Lower leg skin (tissue), 3 donors: ENCODE results near the gene LOXL3.

ENCODE experiments used
- POLR2A ChIP-seq, 2 donors: fragments of 450-650 bp; IDR thresholded peaks; one replicate each; pipeline ENCODE4 v1.6.1; 2016 to 2017; ENCODE audit warnings: antibody characterized with exemption in 2 of 2, mild to moderate bottlenecking in 1 of 2, moderate library complexity in 1 of 2
- TF ChIP-seq, protein P1 (sequence below), 3 donors: fragments of 450-650 bp; IDR thresholded peaks; one replicate each; pipeline ENCODE4 v1.5.1; 2016; ENCODE audit warnings: antibody characterized with exemption in 3 of 3, mild to moderate bottlenecking in 3 of 3, moderate library complexity in 2 of 3

DNA sequence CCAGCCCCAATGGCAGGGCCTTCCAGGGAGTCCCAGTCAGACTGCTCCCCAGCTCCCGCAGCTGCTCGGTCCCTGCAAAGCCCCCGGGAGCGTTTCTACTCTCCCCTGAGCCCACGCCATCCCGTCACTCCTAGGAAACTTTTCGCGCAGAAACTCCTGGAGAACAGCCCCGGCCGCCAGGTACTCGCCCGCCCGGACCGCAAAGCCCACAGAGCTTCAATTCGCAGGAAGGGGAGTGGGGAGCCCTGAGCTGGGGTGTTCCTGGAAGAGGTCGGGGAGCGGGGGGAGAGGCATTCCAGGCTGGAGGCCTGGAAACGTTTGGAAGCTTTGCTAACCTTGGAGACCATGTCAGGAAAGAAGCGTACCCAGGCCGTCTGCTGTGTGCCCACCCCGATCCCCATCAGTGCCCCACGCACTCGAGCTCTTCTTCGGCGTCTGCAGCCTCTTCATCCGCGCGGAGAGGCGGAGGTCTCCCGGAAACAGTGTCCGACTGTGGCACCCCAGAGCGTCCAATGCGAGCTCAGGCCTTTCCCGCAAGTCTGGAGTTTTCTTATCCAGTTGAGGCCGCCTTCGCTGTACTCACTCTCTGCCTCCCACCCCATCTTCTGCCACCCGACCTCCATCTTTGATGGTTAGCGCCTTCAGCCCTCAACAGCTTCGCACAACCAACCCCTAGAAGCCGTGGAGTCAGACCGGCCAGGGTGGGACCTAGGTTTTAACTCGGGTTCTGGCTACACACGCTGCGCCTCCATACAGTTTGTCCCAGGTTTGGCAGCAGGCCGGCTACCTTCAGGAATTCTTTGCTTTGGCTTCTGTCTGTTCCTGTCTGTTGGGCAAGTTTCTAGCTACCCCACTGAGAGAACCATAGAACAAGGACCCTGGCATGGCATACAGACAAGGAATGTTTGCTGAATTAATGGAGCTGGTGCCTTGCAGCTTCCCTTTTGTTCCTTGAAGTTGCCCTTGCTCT, 50.0 kb downstream of the LOXL3 start:
- TF ChIP-seq, protein P1, sequence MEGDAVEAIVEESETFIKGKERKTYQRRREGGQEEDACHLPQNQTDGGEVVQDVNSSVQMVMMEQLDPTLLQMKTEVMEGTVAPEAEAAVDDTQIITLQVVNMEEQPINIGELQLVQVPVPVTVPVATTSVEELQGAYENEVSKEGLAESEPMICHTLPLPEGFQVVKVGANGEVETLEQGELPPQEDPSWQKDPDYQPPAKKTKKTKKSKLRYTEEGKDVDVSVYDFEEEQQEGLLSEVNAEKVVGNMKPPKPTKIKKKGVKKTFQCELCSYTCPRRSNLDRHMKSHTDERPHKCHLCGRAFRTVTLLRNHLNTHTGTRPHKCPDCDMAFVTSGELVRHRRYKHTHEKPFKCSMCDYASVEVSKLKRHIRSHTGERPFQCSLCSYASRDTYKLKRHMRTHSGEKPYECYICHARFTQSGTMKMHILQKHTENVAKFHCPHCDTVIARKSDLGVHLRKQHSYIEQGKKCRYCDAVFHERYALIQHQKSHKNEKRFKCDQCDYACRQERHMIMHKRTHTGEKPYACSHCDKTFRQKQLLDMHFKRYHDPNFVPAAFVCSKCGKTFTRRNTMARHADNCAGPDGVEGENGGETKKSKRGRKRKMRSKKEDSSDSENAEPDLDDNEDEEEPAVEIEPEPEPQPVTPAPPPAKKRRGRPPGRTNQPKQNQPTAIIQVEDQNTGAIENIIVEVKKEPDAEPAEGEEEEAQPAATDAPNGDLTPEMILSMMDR (IDR thresholded peaks at IDR 0.05), result no peak
- TF ChIP-seq POLR2A (IDR thresholded peaks at IDR 0.05), result no peak
